ENCODE data around the gene WWC2.

- no peak for TF ChIP-seq CTCF (IDR thresholded peaks at IDR 0.05)
- no peak for TF ChIP-seq POLR2A (IDR thresholded peaks at IDR 0.05)
These were observed 112.5 kb downstream of the WWC2 start for GRCh38 chr4:183211533-183211932.

All from esophagus squamous epithelium (tissue), 4 donors.